Keratinocyte (primary cell): ENCODE data around the gene DNMBP. TPM values are rescaled to one million over a fixed set of nuclear protein-coding genes. Genes with fewer than 3 reads are reported as not detected.
"Not testable (repeated sequence)": the region's sequence is repeated elsewhere in the genome, so short reads cannot be mapped to it uniquely, and the experiment has no call there.

Experiments
- DNase-seq: peaks from one replicate; pipeline ENCODE4 v3.0.0-alpha.2; 2011; ENCODE audit warnings: low read depth, missing footprints, low spot score
- FAIRE-seq: peaks from 2 replicates; lab custom pipeline; 2011; peaks lifted over from hg19 to GRCh38; lab: Jason Lieb, UNC
- H2AFZ ChIP-seq: 2 replicates; pipeline ENCODE4 v1.6.0; 2012; ENCODE audit warnings: low read length, control low read depth, inconsistent platforms; ENCODE audit not compliant: control insufficient read depth
- H3K27ac ChIP-seq: 2 replicates; pipeline ENCODE4 v1.5.1; 2011; ENCODE audit warnings: low read length; ENCODE audit not compliant: control insufficient read depth, insufficient read depth
- H3K27me3 ChIP-seq: 3 replicates; pipeline ENCODE4 v1.6.0; 2011; ENCODE audit warnings: low read length; ENCODE audit not compliant: control insufficient read depth, insufficient read depth; ENCODE audit errors: extremely low read depth
- H3K36me3 ChIP-seq, 2 experiments: 2 replicates in 1 of 2; 3 replicates in 1 of 2; pipeline ENCODE4 v1.5.1; 2011; ENCODE audit warnings: low read length in 2 of 2, mild to moderate bottlenecking in 1 of 2; ENCODE audit not compliant: control insufficient read depth in 2 of 2, insufficient read depth in 2 of 2; ENCODE audit errors: extremely low read depth in 1 of 2
- H3K4me1 ChIP-seq: 3 replicates; pipeline ENCODE4 v1.5.1; 2011; ENCODE audit warnings: low read length; ENCODE audit not compliant: control insufficient read depth, insufficient read depth; ENCODE audit errors: extremely low read depth
- H3K4me2 ChIP-seq: 3 replicates; pipeline ENCODE4 v1.6.0; 2011; ENCODE audit warnings: low read depth, low read length; ENCODE audit not compliant: control insufficient read depth, insufficient read depth; ENCODE audit errors: extremely low read depth
- H3K4me3 ChIP-seq, 3 experiments: fragments of 200-600 bp in 1 of 3; sonication (generic) in 1 of 3; 2 replicates in 2 of 3; 3 replicates in 1 of 3; pipeline ENCODE4 v1.5.1; 2011 to 2016; ENCODE audit warnings: low read length in 3 of 3, mild to moderate bottlenecking in 3 of 3, control low read depth in 2 of 3, inconsistent platforms in 1 of 3, low read depth in 1 of 3, mixed read lengths in 1 of 3, mixed run types in 1 of 3, moderate library complexity in 1 of 3; ENCODE audit not compliant: control insufficient read depth in 2 of 3, insufficient read depth in 2 of 3; ENCODE audit errors: extremely low read depth in 1 of 3
- H3K79me2 ChIP-seq: 2 replicates; pipeline ENCODE4 v1.6.0; 2012; ENCODE audit warnings: low read length; ENCODE audit not compliant: control insufficient read depth, insufficient read depth
- H3K9ac ChIP-seq: 3 replicates; pipeline ENCODE4 v1.6.0; 2011; ENCODE audit warnings: low read length; ENCODE audit not compliant: control insufficient read depth, insufficient read depth; ENCODE audit errors: extremely low read depth
- H3K9me1 ChIP-seq: 3 replicates; pipeline ENCODE4 v1.6.0; 2011; ENCODE audit warnings: low read length; ENCODE audit not compliant: control insufficient read depth, insufficient read depth; ENCODE audit errors: extremely low read depth
- H3K9me3 ChIP-seq: 2 replicates; pipeline ENCODE4 v1.5.1; 2012; ENCODE audit warnings: low read depth, low read length; ENCODE audit not compliant: control insufficient read depth
- H4K20me1 ChIP-seq: 3 replicates; pipeline ENCODE4 v1.6.0; 2011; ENCODE audit warnings: low read length; ENCODE audit not compliant: control insufficient read depth, insufficient read depth; ENCODE audit errors: extremely low read depth
- EZH2 ChIP-seq: IDR thresholded peaks from one replicate; pipeline ENCODE4 v1.6.1; 2012; ENCODE audit warnings: inconsistent platforms, mild to moderate bottlenecking, low read length, moderate library complexity
- dilution Hi-C: fragments of 300-500 bp; cut with MboI; formaldehyde crosslinking; loops from one replicate; pipeline ENCODE4 v1.7.0; 2020; ENCODE audit warnings: low sequenced_read_pairs; ENCODE audit not compliant: extremely low pct_ligation_motif_present
- polyA plus RNA-seq, 5 experiments: library from polyadenylated mRNA; depleted of rRNA in 3 of 5; stranded (reverse) in 3 of 5; stranded (forward) in 1 of 5; unstranded in 1 of 5; fragments of >200 nt; gene quantifications; 1 replicate in 1 of 5; 2 replicates in 3 of 5; 3 replicates in 1 of 5; pipeline versions ENCODE4 v1.2.1 to v1.2.3, GENCODE V29; 2011 to 2012; ENCODE audit warnings: missing spikeins in 2 of 5, low read depth in 1 of 5, low replicate concordance in 1 of 5
- TF ChIP-seq, protein P1 (sequence below), 3 experiments: IDR thresholded peaks in 1 of 3; conservative IDR thresholded peaks in 1 of 3; optimal IDR thresholded peaks in 1 of 3; 2 replicates in 2 of 3; 3 replicates in 1 of 3; pipeline versions ENCODE3 to v1.5.1; 2011; ENCODE audit warnings: low read length in 3 of 3, mild to moderate bottlenecking in 3 of 3, moderate library complexity in 2 of 3, control low read depth in 1 of 3, inconsistent platforms in 1 of 3; ENCODE audit not compliant: insufficient read depth in 2 of 3; ENCODE audit errors: extremely low read depth in 1 of 3

Gene DNMBP
- polyA plus RNA-seq, 1 donor (not counting 4 experiments of a cell fraction or from before 2014, with no cell fraction given) = 15.8 TPM

DNA sequence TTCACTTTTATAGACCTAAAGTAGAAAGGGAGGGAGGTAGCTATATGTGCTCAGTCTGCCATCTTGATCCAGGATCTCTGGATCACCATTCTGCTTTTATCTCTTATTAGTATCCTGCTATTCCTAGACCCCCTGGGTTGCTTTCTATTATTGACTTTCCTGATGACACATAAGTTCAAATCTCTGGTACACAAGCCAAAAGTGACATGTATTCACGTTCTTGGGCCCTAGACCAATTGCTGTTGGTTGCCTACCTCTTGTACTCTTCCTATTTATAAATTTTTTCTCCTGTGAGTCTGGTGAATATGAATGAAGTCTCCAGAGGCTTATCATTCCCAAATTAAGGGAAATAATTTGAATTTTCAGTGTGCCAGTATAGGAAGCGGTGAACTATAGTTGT lies 56.9 kb downstream of the DNMBP start:
- Histone ChIP-seq H3K9me3 (no peaks in the 10 kb centered on the region), H3K4me1 (no peaks in the 10 kb centered on the region), H3K36me3 (peaks cover 20 to 30% of the 10 kb centered on the region in 2 experiments), H2AFZ (no peak overlapping the region), H3K27ac (no peak overlapping the region), H3K79me2 (peaks cover 92% of the 10 kb centered on the region), H4K20me1 (no peaks in the 10 kb centered on the region), H3K9me1 (no peaks in the 10 kb centered on the region), H3K9ac (no peak overlapping the region), H3K4me3 (no peak overlapping the region), H3K4me2 (no peak overlapping the region), H3K27me3 (no peaks in the 10 kb centered on the region)
- DNase-seq = no peak
- dilution Hi-C loops = no loop called here
- no peak for TF ChIP-seq EZH2
- TF ChIP-seq, protein P1, sequence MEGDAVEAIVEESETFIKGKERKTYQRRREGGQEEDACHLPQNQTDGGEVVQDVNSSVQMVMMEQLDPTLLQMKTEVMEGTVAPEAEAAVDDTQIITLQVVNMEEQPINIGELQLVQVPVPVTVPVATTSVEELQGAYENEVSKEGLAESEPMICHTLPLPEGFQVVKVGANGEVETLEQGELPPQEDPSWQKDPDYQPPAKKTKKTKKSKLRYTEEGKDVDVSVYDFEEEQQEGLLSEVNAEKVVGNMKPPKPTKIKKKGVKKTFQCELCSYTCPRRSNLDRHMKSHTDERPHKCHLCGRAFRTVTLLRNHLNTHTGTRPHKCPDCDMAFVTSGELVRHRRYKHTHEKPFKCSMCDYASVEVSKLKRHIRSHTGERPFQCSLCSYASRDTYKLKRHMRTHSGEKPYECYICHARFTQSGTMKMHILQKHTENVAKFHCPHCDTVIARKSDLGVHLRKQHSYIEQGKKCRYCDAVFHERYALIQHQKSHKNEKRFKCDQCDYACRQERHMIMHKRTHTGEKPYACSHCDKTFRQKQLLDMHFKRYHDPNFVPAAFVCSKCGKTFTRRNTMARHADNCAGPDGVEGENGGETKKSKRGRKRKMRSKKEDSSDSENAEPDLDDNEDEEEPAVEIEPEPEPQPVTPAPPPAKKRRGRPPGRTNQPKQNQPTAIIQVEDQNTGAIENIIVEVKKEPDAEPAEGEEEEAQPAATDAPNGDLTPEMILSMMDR (optimal IDR thresholded peaks at IDR 0.05 in 1 of 3, IDR thresholded peaks at IDR 0.05 in 1 of 3, conservative IDR thresholded peaks at IDR 0.05 in 1 of 3; ENCODE audit: extremely low read depth in 1 of 3, insufficient read depth in 2 of 3, low read length in 3 of 3) = no peak
- no peak for FAIRE-seq

- H3K9ac ChIP-seq, H3K4me2 ChIP-seq, dilution Hi-C loops, H3K4me3 ChIP-seq, DNase-seq, H2AFZ ChIP-seq, H4K20me1 ChIP-seq, H3K36me3 ChIP-seq, H3K9me1 ChIP-seq, H3K27me3 ChIP-seq, FAIRE-seq, H3K9me3 ChIP-seq: not testable (repeated sequence)
- H3K79me2 ChIP-seq = peaks cover 85% of the 10 kb centered on the region
- H3K4me1 ChIP-seq = peaks cover 23% of the 10 kb centered on the region
- H3K27ac ChIP-seq = peak overlapping the region; percentile 57
These were observed 63.7 kb downstream of the DNMBP start for GRCh38 chr10:99946051-99946450.

GRCh38 chr10:99945263-99945662 lies 64.5 kb downstream of the DNMBP start:
- Histone ChIP-seq H3K4me2 (peak overlapping the region; percentile 34), H3K79me2 (peaks cover 83% of the 10 kb centered on the region), H3K4me3 (no peak overlapping the region), H3K9ac (no peak overlapping the region), H3K4me1 (peaks cover 23% of the 10 kb centered on the region), H3K9me1 (no peaks in the 10 kb centered on the region), H3K27ac (peak overlapping the region; percentile 57), H4K20me1 (no peaks in the 10 kb centered on the region), H2AFZ (no peak overlapping the region), H3K27me3 (no peaks in the 10 kb centered on the region), H3K36me3 (peaks cover 0 to 10% of the 10 kb centered on the region in 2 experiments), H3K9me3 (no peaks in the 10 kb centered on the region)
- dilution Hi-C loops = no loop called here
- FAIRE-seq (peak; percentile 79), DNase-seq (peak; percentile 19)
- no peak for TF ChIP-seq EZH2
- TF ChIP-seq, protein P1 (optimal IDR thresholded peaks at IDR 0.05 in 1 of 3, IDR thresholded peaks at IDR 0.05 in 1 of 3, conservative IDR thresholded peaks at IDR 0.05 in 1 of 3; ENCODE audit: extremely low read depth in 1 of 3, insufficient read depth in 2 of 3, low read length in 3 of 3) = no peak
